ENCODE results near the gene NOL6.

The NOL6 gene

GRCh38 chr9:33450621-33451146 is 23.0 kb downstream of the NOL6 start:
- POLR2A ChIA-PET (ENCODE audit: low non-redundant PET): no interaction called here
- TF ChIP-seq CTCF (conservative IDR thresholded peaks at IDR 0.05; ENCODE audit: low read depth): no peak
- DNase-seq (ENCODE audit: low spot score): no peak
- peak overlapping the region; percentile 34 for H3K27ac ChIP-seq
- CTCF ChIA-PET: interaction anchor here (0.6 to 2.7 kb wide), 3 partner anchors 16 to 1692 kb away, joined by 3 to 15 read pairs (median 6); no protein-coding TSS in a partner anchor

GRCh38 chr9:33449715-33450114 is 24.0 kb downstream of the NOL6 start:
- POLR2A ChIA-PET (ENCODE audit: low non-redundant PET): no interaction called here

GRCh38 chr9:33447799-33448553 is 25.7 kb downstream of the NOL6 start:
- ChIA-PET POLR2A (ENCODE audit: low non-redundant PET) (no interaction called here), CTCF (interaction anchor here (0.6 to 4.0 kb wide), 12 partner anchors 11 to 74 kb away, joined by 3 to 10 read pairs (median 4); partner anchors contain the start of gene AQP7)
- TF ChIP-seq CTCF (conservative IDR thresholded peaks at IDR 0.05; ENCODE audit: low read depth): no peak
- no peak for DNase-seq (ENCODE audit: low spot score)
- H3K27ac ChIP-seq: peak overlapping the region; percentile 76

More at GRCh38 chr9:33449715-33450114, 24.0 kb downstream of the NOL6 start:
- H3K27ac ChIP-seq: 0 out of 2 replicates have a peak overlapping the region, but pooled peaks have one; percentile 34
- no peak for TF ChIP-seq CTCF (conservative IDR thresholded peaks at IDR 0.05; ENCODE audit: low read depth)
- CTCF ChIA-PET: interaction anchor here (1.6 to 4.0 kb wide), 3 partner anchors 15 to 47 kb away, joined by 6 to 10 read pairs (median 6); partner anchors contain the start of gene AQP7
- no peak for DNase-seq (ENCODE audit: low spot score)

DNA sequence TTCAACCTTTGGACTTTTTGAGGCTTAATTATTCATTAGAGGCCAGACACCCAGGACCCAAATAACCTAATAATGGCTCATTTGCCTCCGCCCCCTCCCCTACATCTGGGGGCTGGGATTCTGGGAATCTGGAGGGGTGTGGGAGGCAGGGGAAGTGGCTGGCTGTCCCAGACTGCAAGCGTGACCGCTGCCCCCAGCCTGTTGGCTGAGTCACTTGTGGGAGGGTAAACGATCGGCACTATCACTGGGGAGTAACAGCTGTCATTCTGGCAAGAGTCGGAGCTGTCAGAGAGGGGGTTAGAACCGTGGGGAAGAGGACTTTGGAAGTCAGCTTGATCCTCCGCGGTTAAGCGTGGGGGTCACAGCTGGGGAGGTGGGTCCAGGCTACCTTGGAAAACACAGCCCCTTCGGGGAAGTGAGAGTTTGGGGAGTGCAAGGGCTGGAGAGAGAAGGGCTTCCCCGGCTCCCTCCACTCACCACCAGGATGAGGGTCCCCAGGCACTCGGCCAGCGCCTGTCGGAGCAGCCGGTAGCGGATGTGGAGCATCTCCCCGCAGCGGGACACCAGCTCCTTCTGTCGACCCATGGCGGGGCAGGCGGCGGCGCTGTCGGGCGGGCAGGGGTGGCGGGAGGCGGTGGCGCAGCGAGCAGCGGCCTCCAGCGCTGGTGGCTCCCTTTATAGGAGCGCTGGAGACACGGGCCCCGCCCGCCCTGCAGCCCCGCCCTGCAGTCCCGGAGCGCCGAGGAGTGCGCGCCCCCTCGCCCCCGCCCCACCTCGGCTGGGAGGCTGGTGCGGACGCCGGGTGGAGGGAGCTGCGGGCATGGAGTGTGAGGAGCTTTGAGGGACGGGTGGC is 26.6 kb downstream of the NOL6 start, which contains the start of gene AQP3:
Gene AQP3, minus strand, starts transcription at position 648 of the 853 bp plus-strand sequence. Its CDS starts 63 bp downstream, at position 585.
- peak within 1 kb of the TSS; percentile 76 for H3K27ac ChIP-seq
- CTCF ChIA-PET: interaction anchor here (0.6 to 4.0 kb wide), 8 partner anchors 10 to 71 kb away, joined by 3 to 10 read pairs (median 4); partner anchors contain the start of gene AQP7
- POLR2A ChIA-PET (ENCODE audit: low non-redundant PET): no interaction called here
- DNase-seq (ENCODE audit: low spot score): peak; percentile 78
- TF ChIP-seq CTCF (conservative IDR thresholded peaks at IDR 0.05; ENCODE audit: low read depth): no peak; the same call in none of the 2 replicates

GRCh38 chr9:33446240-33446945 is 27.3 kb downstream of the NOL6 start:
- no peak for DNase-seq (ENCODE audit: low spot score)
- no peak for TF ChIP-seq CTCF (conservative IDR thresholded peaks at IDR 0.05; ENCODE audit: low read depth)
- ChIA-PET CTCF (interaction anchor here (1.5 to 4.0 kb wide), 2 partner anchors 21 to 43 kb away, joined by 8 to 10 read pairs; partner anchors contain the start of gene AQP7), POLR2A (ENCODE audit: low non-redundant PET) (no interaction called here)
- H3K27ac ChIP-seq: peak overlapping the region; percentile 76
